Measurements from ENCODE around the gene EDC4. TPM values are rescaled to one million over a fixed set of nuclear protein-coding genes. Genes with fewer than 3 reads are reported as not detected.
"Not testable (repeated sequence)": the region's sequence is repeated elsewhere in the genome, so short reads cannot be mapped to it uniquely, and the experiment has no call there.

The EDC4 gene, protein sequence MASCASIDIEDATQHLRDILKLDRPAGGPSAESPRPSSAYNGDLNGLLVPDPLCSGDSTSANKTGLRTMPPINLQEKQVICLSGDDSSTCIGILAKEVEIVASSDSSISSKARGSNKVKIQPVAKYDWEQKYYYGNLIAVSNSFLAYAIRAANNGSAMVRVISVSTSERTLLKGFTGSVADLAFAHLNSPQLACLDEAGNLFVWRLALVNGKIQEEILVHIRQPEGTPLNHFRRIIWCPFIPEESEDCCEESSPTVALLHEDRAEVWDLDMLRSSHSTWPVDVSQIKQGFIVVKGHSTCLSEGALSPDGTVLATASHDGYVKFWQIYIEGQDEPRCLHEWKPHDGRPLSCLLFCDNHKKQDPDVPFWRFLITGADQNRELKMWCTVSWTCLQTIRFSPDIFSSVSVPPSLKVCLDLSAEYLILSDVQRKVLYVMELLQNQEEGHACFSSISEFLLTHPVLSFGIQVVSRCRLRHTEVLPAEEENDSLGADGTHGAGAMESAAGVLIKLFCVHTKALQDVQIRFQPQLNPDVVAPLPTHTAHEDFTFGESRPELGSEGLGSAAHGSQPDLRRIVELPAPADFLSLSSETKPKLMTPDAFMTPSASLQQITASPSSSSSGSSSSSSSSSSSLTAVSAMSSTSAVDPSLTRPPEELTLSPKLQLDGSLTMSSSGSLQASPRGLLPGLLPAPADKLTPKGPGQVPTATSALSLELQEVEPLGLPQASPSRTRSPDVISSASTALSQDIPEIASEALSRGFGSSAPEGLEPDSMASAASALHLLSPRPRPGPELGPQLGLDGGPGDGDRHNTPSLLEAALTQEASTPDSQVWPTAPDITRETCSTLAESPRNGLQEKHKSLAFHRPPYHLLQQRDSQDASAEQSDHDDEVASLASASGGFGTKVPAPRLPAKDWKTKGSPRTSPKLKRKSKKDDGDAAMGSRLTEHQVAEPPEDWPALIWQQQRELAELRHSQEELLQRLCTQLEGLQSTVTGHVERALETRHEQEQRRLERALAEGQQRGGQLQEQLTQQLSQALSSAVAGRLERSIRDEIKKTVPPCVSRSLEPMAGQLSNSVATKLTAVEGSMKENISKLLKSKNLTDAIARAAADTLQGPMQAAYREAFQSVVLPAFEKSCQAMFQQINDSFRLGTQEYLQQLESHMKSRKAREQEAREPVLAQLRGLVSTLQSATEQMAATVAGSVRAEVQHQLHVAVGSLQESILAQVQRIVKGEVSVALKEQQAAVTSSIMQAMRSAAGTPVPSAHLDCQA (N-terminal part only)
- 100 to 1,000 TPM; 101 to 137 TPM for total RNA-seq

DNA sequence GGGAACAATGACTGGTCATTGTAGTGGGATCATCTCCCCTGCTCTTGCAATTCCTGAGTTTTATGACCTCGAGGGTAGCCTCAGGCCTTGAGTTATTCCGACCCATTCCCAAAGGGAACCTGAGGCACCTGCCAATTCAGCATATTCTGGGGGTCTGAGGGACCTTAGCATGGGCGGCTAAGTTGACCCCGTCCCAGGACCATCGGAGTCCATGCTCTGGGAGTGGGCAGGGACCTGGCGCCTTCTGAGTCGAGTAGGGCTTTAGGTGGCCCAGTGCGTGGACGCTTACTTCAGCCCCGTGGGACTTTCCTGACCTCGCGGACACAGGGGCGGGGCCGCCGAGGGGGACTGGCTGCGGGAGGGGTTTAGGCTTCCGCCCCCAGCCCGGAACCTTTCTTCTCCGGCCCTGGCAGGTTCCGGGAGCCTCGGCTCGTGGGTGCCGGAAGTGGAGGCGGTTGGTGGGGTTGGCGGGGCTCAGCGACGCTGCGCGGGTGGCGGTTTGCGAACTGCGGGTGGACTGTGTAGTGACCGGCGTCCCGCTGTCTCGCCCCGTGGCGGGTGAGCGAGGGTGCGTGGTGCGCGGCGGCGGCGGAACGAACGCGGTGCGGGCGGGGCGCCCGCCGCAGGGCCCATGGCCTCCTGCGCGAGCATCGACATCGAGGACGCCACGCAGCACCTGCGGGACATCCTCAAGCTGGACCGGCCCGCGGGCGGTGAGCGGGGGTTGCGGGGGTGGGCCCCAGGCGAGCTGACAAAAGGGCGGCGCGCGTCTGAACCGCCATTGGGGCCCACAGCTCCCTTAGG is at the start of gene EDC4:
EDC4 (plus strand) TSS at position 422 of the 804 bp plus-strand sequence; CDS start at position 632, 210 bp downstream.
- H3K27ac Mint-ChIP-seq, result peak within 1 kb of the TSS; percentile 97
- peak within 1 kb of the TSS; percentile 99 for H3K4me3 Mint-ChIP-seq

DNA sequence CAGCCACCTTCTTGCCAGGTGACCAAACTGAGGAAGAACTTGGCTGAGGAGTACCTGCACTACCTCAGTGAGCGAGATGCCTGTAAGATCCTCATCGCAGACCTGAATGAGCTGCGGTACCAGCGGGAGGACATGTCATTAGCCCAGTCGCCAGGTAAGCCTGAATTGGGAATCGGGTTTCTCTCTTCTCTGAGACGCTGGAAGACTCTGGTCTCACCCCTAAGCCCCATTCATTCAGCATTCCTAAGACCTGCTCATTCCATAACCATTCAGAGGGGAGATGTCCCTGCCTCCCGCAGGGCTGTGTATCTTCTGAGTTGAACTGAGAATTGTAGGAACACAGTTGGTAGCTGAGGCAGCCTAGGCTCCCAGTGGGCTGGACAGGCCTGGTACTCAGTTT is 47.7 kb upstream of the EDC4 start:
- H3K4me3 Mint-ChIP-seq, result no peak overlapping the region
- no peaks in the 10 kb centered on the region for H3K4me1 Mint-ChIP-seq
- ATAC-seq (replicated peaks), result no peak
- peaks cover 6% of the 10 kb centered on the region for H3K36me3 Mint-ChIP-seq (ENCODE audit: low read depth)
- H3K27me3 Mint-ChIP-seq, result no peaks in the 10 kb centered on the region
- no peaks in the 10 kb centered on the region for H3K9me3 Mint-ChIP-seq
- H3K27ac Mint-ChIP-seq, result peak overlapping the region; percentile 65

More for the DNA sequence above, at the start of gene EDC4:
- no peaks in the 10 kb centered on the region for H3K9me3 Mint-ChIP-seq
- H3K36me3 Mint-ChIP-seq (ENCODE audit: low read depth), result peaks cover 73% of the 10 kb centered on the region
- peaks cover 16% of the 10 kb centered on the region for H3K4me1 Mint-ChIP-seq
- ATAC-seq (replicated peaks), result peak; percentile 89
- H3K27me3 Mint-ChIP-seq, result no peaks in the 10 kb centered on the region

DNA sequence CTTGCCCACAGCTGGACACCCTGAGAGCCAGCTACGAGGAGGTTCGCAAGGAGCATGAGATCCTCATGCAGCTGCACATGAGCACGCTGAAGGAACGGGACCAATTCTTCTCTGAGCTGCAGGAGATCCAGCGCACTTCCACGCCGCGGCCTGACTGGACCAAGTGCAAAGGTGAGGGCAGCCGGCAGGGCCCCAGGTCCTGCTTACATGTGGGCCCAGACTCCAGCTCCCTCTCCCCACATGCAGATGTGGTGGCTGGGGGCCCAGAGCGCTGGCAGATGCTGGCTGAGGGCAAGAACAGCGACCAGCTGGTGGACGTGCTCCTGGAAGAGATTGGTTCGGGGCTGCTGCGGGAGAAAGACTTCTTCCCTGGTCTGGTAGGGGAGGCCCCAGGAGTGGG is 46.9 kb upstream of the EDC4 start:
- Mint-ChIP-seq H3K36me3 (ENCODE audit: low read depth) (peaks cover 13% of the 10 kb centered on the region), H3K27ac (peak overlapping the region; percentile 65), H3K9me3 (no peaks in the 10 kb centered on the region), H3K27me3 (no peaks in the 10 kb centered on the region), H3K4me1 (no peaks in the 10 kb centered on the region), H3K4me3 (no peak overlapping the region)
- no peak for ATAC-seq (replicated peaks)

DNA sequence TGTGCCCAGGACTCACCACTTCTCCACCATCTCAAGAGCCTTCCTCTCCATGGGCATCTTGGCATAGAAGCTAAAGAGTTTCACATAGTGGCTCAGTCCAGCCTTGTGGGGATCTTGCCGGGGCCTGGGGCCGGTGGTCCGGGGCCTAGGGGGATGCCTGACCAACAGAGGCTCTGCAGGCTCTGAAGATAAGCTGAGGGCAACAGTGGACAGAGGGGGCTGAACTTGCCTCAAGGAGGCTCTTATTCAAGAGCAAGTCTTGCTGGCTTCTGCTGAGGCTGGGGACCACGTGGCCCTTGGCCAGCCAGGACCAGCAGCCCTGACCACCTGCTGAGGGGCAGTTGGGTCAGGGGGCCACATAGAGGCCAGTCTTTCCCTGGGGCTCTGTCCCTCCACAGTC is 44.2 kb upstream of the EDC4 start:
- Mint-ChIP-seq H3K27me3 (no peaks in the 10 kb centered on the region), H3K36me3 (ENCODE audit: low read depth) (peaks cover 21% of the 10 kb centered on the region), H3K27ac (no peak overlapping the region), H3K4me3 (no peak overlapping the region), H3K9me3 (no peaks in the 10 kb centered on the region), H3K4me1 (no peaks in the 10 kb centered on the region)
- no peak for ATAC-seq (replicated peaks)

DNA sequence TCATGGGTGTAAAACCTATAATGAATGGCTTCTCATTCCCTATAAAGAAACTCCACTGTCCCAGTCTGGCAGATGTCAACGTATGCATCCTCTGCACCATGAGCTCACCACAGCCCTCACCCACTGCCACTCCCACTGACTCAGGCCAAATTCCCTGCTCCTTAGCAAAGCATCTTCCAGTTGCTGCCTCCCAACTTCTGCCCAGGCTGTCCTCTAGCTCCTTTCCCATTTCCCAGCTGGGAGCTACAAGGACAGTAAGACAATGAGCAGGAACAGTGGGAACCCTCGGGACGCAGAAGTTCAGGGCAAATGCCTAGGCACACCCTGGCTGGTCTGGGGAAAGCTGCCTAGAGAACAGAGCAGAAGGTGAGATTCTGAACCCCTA is 39.8 kb upstream of the EDC4 start:
- H3K27ac Mint-ChIP-seq, result peak overlapping the region; percentile 90
- H3K4me3 Mint-ChIP-seq, result peak overlapping the region; percentile 89
- H3K4me1 Mint-ChIP-seq, result no peaks in the 10 kb centered on the region
- H3K36me3 Mint-ChIP-seq (ENCODE audit: low read depth), result peaks cover 21% of the 10 kb centered on the region
- no peaks in the 10 kb centered on the region for H3K9me3 Mint-ChIP-seq
- no peak for ATAC-seq (replicated peaks)
- no peaks in the 10 kb centered on the region for H3K27me3 Mint-ChIP-seq

DNA sequence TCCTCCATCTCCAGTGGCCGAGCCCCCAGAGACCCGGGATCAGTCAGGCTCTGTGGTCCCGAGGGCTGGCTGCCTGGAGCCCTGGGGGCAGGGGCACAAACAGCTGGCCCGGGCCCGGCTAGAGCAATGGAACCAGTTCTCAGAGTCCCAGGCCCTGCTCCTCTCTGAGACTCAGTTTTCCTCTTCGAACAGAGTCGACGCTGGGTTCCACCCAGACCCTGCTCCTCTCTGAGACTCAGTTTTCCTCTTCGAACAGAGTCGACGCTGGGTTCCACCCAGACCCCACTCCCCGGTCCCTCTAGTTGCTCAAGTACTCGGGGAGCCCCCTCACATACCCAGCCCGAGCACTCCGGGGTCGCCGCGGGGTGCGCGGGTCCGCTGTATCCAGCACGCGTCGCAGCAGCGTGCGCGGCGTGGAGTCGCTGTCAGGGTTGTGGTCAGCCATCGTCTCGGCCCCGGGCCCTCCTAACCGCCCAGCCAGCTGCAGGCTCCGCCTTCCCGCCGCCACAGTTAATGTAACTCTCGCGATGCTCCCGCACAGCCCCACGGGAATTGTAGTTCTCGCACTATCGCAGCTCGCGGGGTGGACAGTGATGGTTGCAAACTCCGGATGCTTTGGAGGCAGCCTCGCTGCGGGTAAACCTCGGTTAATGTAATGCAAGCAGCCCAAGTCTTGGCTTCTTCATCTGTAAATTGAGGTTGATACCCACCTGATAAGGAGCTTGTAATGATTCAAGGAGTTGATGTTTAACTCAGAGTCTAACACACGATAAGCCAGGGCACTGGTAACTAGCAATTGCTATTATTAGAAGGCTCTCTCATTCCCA is 39.2 kb upstream of the EDC4 start:
- Mint-ChIP-seq H3K4me1 (no peaks in the 10 kb centered on the region), H3K36me3 (ENCODE audit: low read depth) (peaks cover 21% of the 10 kb centered on the region), H3K27me3 (no peaks in the 10 kb centered on the region), H3K4me3 (peak overlapping the region; percentile 89), H3K27ac (peak overlapping the region; percentile 90), H3K9me3 (no peaks in the 10 kb centered on the region)
- peak; percentile 100 for ATAC-seq (replicated peaks)

DNA sequence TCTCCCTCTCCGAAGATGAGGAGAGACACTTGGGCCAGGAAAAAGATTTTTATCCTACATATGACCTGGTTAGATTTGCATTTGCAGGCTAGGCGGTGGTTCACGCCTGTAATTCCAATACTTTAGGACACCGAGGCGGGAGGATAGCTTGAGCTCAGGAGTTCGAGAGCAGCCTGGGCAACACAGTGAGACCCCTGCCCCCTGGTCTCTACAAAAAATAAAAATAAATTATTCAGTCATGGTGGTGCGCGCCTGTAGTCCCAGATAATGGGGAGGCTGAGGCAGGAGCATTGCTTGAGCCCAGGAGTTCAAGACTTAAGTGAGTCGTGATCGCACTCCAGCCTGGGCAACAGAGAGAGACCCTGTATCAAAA is 38.6 kb upstream of the EDC4 start:
- ATAC-seq (replicated peaks), result no peak
- Mint-ChIP-seq H3K9me3 (no peaks in the 10 kb centered on the region), H3K36me3 (ENCODE audit: low read depth) (peaks cover 21% of the 10 kb centered on the region), H3K4me1 (no peaks in the 10 kb centered on the region), H3K27ac (peak overlapping the region; percentile 90), H3K4me3 (peak overlapping the region; percentile 89), H3K27me3 (no peaks in the 10 kb centered on the region)

DNA sequence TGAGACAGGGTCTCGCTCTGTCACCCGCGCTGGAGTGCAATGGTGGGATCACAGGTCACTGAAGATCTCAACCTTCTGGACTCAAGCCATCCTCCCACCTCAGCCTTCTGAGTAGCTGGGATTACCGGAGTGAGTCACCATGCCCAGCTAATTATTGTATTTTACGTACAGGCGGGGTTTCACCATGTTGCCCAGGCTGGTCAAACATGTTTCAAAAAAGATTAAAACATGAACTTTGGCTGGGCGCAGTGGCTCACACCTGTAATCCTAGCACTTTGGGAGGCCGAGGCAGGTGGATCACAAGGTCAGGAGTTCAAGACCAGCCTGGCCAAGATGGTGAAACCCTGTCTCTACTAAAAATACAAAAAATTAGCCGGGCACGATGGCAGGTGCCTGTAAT is 35.7 kb upstream of the EDC4 start:
- not testable (repeated sequence) for H3K27ac Mint-ChIP-seq; H3K9me3 Mint-ChIP-seq; H3K27me3 Mint-ChIP-seq; H3K4me3 Mint-ChIP-seq; ATAC-seq (replicated peaks); H3K4me1 Mint-ChIP-seq; H3K36me3 Mint-ChIP-seq (ENCODE audit: low read depth)

DNA sequence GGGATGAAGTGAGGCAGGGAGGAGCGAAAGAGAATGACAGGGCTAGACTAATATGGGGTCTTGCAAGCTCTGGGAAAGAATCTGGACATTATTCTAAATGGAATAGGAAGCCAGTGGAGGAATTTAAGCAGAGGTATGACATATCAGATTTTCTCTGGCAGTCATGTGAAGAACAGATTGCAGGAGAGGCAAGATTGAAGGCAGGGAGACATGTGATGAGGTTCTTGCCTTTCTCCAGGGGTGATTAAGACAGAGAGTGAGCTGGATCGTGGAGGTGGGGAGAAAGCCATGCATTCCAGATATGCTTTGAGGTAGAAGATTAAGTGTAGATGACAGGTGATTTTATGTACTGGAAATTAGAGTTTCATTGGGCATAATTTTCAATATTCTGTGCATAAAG is 35.0 kb upstream of the EDC4 start:
- H3K36me3 Mint-ChIP-seq (ENCODE audit: low read depth), result peaks cover 2% of the 10 kb centered on the region
- no peaks in the 10 kb centered on the region for H3K9me3 Mint-ChIP-seq
- H3K27ac Mint-ChIP-seq, result peak overlapping the region; percentile 31
- ATAC-seq (replicated peaks), result no peak
- peaks cover 6% of the 10 kb centered on the region for H3K4me1 Mint-ChIP-seq
- H3K4me3 Mint-ChIP-seq, result no peak overlapping the region
- H3K27me3 Mint-ChIP-seq, result no peaks in the 10 kb centered on the region

DNA sequence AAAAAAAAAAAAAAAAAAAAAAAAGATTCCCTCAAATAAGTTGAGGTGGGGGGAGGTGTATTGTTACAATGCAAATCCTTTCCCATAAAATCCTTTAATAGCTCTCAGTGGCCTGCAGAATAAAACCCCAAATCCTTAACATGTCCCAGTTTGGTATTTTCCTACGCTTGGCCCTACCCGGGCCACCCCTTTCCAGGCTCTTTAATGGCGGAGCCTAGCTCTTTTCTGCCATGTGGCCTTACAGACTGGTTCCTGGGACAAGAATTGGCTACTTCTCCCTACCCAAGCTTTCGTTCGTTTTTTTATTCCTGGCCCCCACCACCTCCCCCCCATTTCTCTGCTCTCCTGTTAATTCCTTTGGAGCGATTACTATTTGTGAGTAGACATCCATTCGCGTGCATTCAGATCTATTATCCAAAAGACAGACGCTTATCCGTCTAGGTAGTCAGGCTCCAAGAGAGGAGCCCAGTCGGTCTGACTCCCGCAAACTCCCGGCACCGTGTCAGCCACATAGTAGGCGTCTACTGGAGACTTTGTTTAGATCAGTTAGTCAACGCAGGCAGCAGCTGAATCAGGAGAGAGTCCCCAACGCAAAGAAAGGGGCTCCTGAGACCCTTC is 31.5 kb upstream of the EDC4 start:
- H3K9me3 Mint-ChIP-seq, result no peaks in the 10 kb centered on the region
- no peak for ATAC-seq (replicated peaks)
- H3K27ac Mint-ChIP-seq, result peak overlapping the region; percentile 86
- H3K27me3 Mint-ChIP-seq, result no peaks in the 10 kb centered on the region
- H3K4me3 Mint-ChIP-seq, result peak overlapping the region; percentile 88
- peaks cover 15% of the 10 kb centered on the region for H3K4me1 Mint-ChIP-seq
- H3K36me3 Mint-ChIP-seq (ENCODE audit: low read depth), result peaks cover 26% of the 10 kb centered on the region

DNA sequence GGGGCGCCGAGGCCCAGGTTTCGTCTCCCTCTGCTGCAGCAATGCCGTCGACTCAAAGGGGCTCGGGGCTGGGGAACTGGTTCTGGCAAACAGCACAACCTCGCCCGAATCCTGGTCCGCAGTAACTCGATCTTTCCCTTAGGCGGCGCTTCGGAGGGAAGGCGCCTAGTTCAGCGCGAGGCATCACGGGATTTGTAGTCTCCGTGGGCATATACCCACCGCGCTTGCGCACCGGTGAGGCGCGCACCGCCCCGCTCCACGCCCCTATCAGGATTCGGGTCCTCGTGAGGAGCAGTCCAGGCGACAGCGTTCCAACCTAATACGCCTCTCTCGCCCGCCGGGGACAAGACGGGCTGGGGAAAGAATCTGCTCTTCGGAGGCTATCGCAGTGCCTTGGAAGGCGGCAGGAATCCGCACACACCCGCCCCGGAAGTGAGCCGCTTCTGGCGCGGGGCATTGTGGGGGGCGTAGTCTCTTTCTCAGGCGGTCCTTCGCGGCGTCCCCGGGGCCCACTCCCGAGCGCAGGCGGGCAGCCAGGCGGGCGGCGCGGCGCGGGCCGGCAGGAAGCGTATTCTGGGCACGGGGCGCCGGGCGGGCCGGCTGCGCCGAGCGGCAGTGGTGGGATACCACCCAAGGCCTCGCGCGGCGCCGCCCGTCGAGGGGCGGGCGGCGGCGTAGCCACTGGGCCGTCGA is 30.9 kb upstream of the EDC4 start, which contains the start of gene THAP11:
THAP11 (plus strand) TSS at position 505 of the 693 bp plus-strand sequence. CDS start 235 bp downstream, outside the sequence.
- H3K9me3 Mint-ChIP-seq, result no peaks in the 10 kb centered on the region
- peak within 1 kb of the TSS; percentile 86 for H3K27ac Mint-ChIP-seq
- peak; percentile 60 for ATAC-seq (replicated peaks)
- peaks cover 27% of the 10 kb centered on the region for H3K36me3 Mint-ChIP-seq (ENCODE audit: low read depth)
- H3K4me3 Mint-ChIP-seq, result peak within 1 kb of the TSS; percentile 88
- H3K27me3 Mint-ChIP-seq, result no peaks in the 10 kb centered on the region
- H3K4me1 Mint-ChIP-seq, result peaks cover 15% of the 10 kb centered on the region
